SU-DHL-6 (cell line): ENCODE measurements around the gene PGGHG.

ENCODE experiments used
- H2AFZ ChIP-seq: fragments of 200-600 bp; sonication (generic); 2 replicates; pipeline ENCODE4 v1.6.1; 2014; ENCODE audit warnings: low read depth, mild to moderate bottlenecking, moderate library complexity, mixed read lengths, antibody characterized with exemption, low read length; ENCODE audit not compliant: severe bottlenecking
- H3F3A ChIP-seq: fragments of 200-600 bp; shearing (Covaris generic); 2 replicates; pipeline ENCODE4 v1.6.0; 2016; ENCODE audit warnings: antibody characterized with exemption, mild to moderate bottlenecking; ENCODE audit not compliant: insufficient read depth
- H3K27ac ChIP-seq: fragments of 200-600 bp; sonication (generic); 2 replicates; pipeline ENCODE4 v1.5.1; 2016; ENCODE audit warnings: low read depth, mild to moderate bottlenecking, low read length, moderate library complexity, mixed read lengths
- H3K27me3 ChIP-seq: fragments of 200-600 bp; sonication (generic), shearing (Covaris generic); 2 replicates; pipeline ENCODE4 v1.6.0; 2014; ENCODE audit warnings: mild to moderate bottlenecking, low read length
- H3K36me3 ChIP-seq: fragments of 200-600 bp; sonication (generic); 2 replicates; pipeline ENCODE4 v1.6.1; 2014; ENCODE audit warnings: mild to moderate bottlenecking, low read length, mixed read lengths
- H3K4me2 ChIP-seq: fragments of 300-600, 200-600 bp; shearing (Covaris generic), sonication (generic); 2 replicates; pipeline ENCODE4 v1.6.0; 2014; ENCODE audit warnings: low read length, low read depth, mild to moderate bottlenecking; ENCODE audit not compliant: poor library complexity, severe bottlenecking
- H3K4me3 ChIP-seq: fragments of 200-600 bp; sonication (generic); 2 replicates; pipeline ENCODE4 v1.5.1; 2014; ENCODE audit warnings: antibody characterized with exemption, low read length, mild to moderate bottlenecking, mixed read lengths; ENCODE audit not compliant: insufficient read depth, poor library complexity, severe bottlenecking
- H3K79me2 ChIP-seq: fragments of 200-600 bp; sonication (generic); 2 replicates; pipeline ENCODE4 v1.6.1; 2014; ENCODE audit warnings: mild to moderate bottlenecking, low read length, moderate library complexity; ENCODE audit not compliant: insufficient read depth
- H3K9ac ChIP-seq: fragments of 200-600 bp; sonication (generic); 2 replicates; pipeline ENCODE4 v1.7.0; 2014; ENCODE audit warnings: mild to moderate bottlenecking, low read length
- H3K9me2 ChIP-seq: fragments of 200-600 bp; sonication (generic); replicated peaks from 2 replicates; pipeline ENCODE4 v1.6.1; 2014; ENCODE audit warnings: low read length; ENCODE audit not compliant: insufficient read depth
- H3K9me3 ChIP-seq: fragments of 200-600 bp; sonication (generic); 2 replicates; pipeline ENCODE4 v1.6.1; 2014; ENCODE audit warnings: low read length, mixed read lengths; ENCODE audit not compliant: insufficient read depth
- H4K20me1 ChIP-seq: fragments of 200-600 bp; sonication (generic); 2 replicates; pipeline ENCODE4 v1.6.1; 2014; ENCODE audit warnings: low read depth, mild to moderate bottlenecking, antibody characterized with exemption, low read length, moderate library complexity, mixed read lengths
- CTCF ChIP-seq: fragments of 200-600 bp; sonication (generic); IDR thresholded peaks from one replicate; pipeline ENCODE4 v1.5.1; 2017; ENCODE audit warnings: antibody characterized with exemption, mild to moderate bottlenecking, low read length, moderate library complexity; ENCODE audit not compliant: insufficient read depth, poor library complexity, severe bottlenecking
- EZH2phosphoT487 ChIP-seq: fragments of 200-600 bp; sonication (generic), shearing (Covaris generic); conservative IDR thresholded peaks from 2 replicates; pipeline ENCODE4 v1.6.1; 2018; ENCODE audit warnings: mild to moderate bottlenecking, antibody characterized with exemption, low read length, moderate library complexity, mixed read lengths

PGGHG gene

GRCh38 chr11:315051-315481, 26.1 kb downstream of the PGGHG start:
- H3K36me3 ChIP-seq, result no peaks in the 10 kb centered on the region
- H3K9me2 ChIP-seq, result no peaks in the 10 kb centered on the region
- H3K4me2 ChIP-seq, result no peak overlapping the region
- H3K27ac ChIP-seq, result no peak overlapping the region
- H4K20me1 ChIP-seq, result no peaks in the 10 kb centered on the region
- TF ChIP-seq EZH2phosphoT487 (no peak), CTCF (no peak)
- no peak overlapping the region for H3K9ac ChIP-seq
- no peaks in the 10 kb centered on the region for H3F3A ChIP-seq
- no peaks in the 10 kb centered on the region for H3K79me2 ChIP-seq
- H3K27me3 ChIP-seq, result no peaks in the 10 kb centered on the region
- H3K4me3 ChIP-seq, result no peak overlapping the region
- H3K9me3 ChIP-seq, result no peaks in the 10 kb centered on the region
- no peak overlapping the region for H2AFZ ChIP-seq

- no peak overlapping the region for H3K4me3 ChIP-seq
- no peak overlapping the region for H3K9ac ChIP-seq
- no peaks in the 10 kb centered on the region for H3F3A ChIP-seq
- no peak overlapping the region for H3K4me2 ChIP-seq
- no peak overlapping the region for H2AFZ ChIP-seq
- H3K36me3 ChIP-seq, result no peaks in the 10 kb centered on the region
- no peaks in the 10 kb centered on the region for H3K9me3 ChIP-seq
- no peak overlapping the region for H3K27ac ChIP-seq
- no peaks in the 10 kb centered on the region for H4K20me1 ChIP-seq
- no peak for TF ChIP-seq CTCF
- no peak for TF ChIP-seq EZH2phosphoT487
- H3K27me3 ChIP-seq, result no peaks in the 10 kb centered on the region
- no peaks in the 10 kb centered on the region for H3K9me2 ChIP-seq
- H3K79me2 ChIP-seq, result no peaks in the 10 kb centered on the region
Observed at GRCh38 chr11:315516-315994, 26.6 kb downstream of the PGGHG start.

- H4K20me1 ChIP-seq, result no peaks in the 10 kb centered on the region
- H3K27me3 ChIP-seq, result no peaks in the 10 kb centered on the region
- H3K79me2 ChIP-seq, result no peaks in the 10 kb centered on the region
- no peak overlapping the region for H3K27ac ChIP-seq
- H3K9me3 ChIP-seq, result no peaks in the 10 kb centered on the region
- H3K9ac ChIP-seq, result no peak overlapping the region
- H3K9me2 ChIP-seq, result no peaks in the 10 kb centered on the region
- H3K36me3 ChIP-seq, result no peaks in the 10 kb centered on the region
- H3K4me2 ChIP-seq, result no peak overlapping the region
- H3F3A ChIP-seq, result no peaks in the 10 kb centered on the region
- no peak overlapping the region for H3K4me3 ChIP-seq
- H2AFZ ChIP-seq, result no peak overlapping the region
- no peak for TF ChIP-seq CTCF
- TF ChIP-seq EZH2phosphoT487, result no peak
Observed at GRCh38 chr11:316031-316701, 27.2 kb downstream of the PGGHG start.
